ENCODE data around the gene UCK1.

- TF ChIP-seq, protein P1, sequence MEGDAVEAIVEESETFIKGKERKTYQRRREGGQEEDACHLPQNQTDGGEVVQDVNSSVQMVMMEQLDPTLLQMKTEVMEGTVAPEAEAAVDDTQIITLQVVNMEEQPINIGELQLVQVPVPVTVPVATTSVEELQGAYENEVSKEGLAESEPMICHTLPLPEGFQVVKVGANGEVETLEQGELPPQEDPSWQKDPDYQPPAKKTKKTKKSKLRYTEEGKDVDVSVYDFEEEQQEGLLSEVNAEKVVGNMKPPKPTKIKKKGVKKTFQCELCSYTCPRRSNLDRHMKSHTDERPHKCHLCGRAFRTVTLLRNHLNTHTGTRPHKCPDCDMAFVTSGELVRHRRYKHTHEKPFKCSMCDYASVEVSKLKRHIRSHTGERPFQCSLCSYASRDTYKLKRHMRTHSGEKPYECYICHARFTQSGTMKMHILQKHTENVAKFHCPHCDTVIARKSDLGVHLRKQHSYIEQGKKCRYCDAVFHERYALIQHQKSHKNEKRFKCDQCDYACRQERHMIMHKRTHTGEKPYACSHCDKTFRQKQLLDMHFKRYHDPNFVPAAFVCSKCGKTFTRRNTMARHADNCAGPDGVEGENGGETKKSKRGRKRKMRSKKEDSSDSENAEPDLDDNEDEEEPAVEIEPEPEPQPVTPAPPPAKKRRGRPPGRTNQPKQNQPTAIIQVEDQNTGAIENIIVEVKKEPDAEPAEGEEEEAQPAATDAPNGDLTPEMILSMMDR (conservative IDR thresholded peaks at IDR 0.05), result no peak
- no peak for TF ChIP-seq EZH2 (IDR thresholded peaks at IDR 0.05; ENCODE audit: low read depth)
These were observed 2.9 kb downstream of the UCK1 start for GRCh38 chr9:131528186-131528585.
